ENCODE results near the gene DMD.

GRCh38 chrX:31580227-31580626 lies 1631.1 kb downstream of the DMD start:
- TF ChIP-seq POLR2A (IDR thresholded peaks at IDR 0.05) (no peak), CTCF (IDR thresholded peaks at IDR 0.05) (no peak)
